Measurements from ENCODE around the gene MAP3K5.

DNA sequence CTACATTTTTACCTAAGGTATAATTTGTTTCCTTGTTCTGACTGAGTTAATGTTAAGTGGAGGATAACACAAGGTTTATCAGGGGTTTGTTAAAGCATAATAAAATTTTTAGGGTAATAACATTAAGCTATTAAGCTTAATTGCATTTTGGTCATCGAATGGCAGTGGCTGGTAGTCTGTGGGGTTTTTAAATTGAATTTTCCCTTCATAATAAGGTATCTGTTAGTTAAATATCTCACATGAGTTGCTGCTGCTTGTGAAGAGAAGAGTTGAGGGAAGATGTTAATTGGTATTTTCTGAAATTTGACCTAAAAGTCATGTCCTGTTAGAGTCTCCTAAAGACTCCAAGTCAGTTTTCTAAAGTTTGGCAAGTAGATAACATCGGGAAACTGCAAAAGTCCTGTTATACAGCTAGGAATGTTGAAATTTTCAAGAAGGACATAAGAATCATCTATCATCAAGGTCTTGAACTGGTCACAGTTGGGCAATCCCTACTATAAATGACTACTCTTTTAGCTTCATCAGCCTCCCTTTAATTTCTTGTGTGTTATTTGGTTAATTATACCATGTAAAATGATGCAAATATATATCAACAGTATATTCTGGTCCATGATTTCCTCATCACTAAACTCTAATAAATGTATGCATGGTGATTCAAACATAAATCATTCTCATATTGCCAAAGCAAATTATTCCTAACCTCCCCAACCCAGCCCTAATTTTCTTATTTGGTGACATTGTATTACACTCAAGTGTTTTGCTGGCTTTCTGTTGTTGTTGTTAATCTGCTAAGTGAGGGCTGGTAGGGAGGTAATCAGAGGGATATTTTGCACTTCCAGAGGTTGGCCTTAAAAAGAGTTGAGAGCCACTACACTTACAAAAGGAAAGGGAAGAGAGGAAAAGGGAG, 64.0 kb downstream of the MAP3K5 start:
- TF ChIP-seq, protein P1, sequence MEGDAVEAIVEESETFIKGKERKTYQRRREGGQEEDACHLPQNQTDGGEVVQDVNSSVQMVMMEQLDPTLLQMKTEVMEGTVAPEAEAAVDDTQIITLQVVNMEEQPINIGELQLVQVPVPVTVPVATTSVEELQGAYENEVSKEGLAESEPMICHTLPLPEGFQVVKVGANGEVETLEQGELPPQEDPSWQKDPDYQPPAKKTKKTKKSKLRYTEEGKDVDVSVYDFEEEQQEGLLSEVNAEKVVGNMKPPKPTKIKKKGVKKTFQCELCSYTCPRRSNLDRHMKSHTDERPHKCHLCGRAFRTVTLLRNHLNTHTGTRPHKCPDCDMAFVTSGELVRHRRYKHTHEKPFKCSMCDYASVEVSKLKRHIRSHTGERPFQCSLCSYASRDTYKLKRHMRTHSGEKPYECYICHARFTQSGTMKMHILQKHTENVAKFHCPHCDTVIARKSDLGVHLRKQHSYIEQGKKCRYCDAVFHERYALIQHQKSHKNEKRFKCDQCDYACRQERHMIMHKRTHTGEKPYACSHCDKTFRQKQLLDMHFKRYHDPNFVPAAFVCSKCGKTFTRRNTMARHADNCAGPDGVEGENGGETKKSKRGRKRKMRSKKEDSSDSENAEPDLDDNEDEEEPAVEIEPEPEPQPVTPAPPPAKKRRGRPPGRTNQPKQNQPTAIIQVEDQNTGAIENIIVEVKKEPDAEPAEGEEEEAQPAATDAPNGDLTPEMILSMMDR (IDR thresholded peaks at IDR 0.05) = no peak
- no peak for TF ChIP-seq EP300 (IDR thresholded peaks at IDR 0.05)
- no peak for TF ChIP-seq POLR2A (IDR thresholded peaks at IDR 0.05)
